Central memory CD8-positive, alpha-beta T cell (primary cell): ENCODE results near the gene R3HDM4.

Source experiments
- ATAC-seq: fragments of 150-1000 bp; cut with Tn5 transposase; replicated peaks from 2 replicates; pipeline ENCODE4 v1.10.0; 2022; ENCODE audit warnings: mild to moderate bottlenecking, moderate FRiP score, moderate number of reproducible peaks; ENCODE audit not compliant: poor library complexity, severe bottlenecking; ENCODE audit errors: extremely low read depth
- DNase-seq, 2 donors: peaks; one replicate each; pipeline ENCODE4 v3.0.0; 2021; ENCODE audit warnings: low spot score in 2 of 2
- H3K27ac Mint-ChIP-seq: one replicate; pipeline ENCODE4 v1.8.0; 2022; ENCODE audit warnings: low read depth, mild to moderate bottlenecking, moderate library complexity, mixed read lengths
- H3K27me3 Mint-ChIP-seq: one replicate; pipeline ENCODE4 v1.8.0; 2022; ENCODE audit warnings: mixed read lengths
- H3K36me3 Mint-ChIP-seq: one replicate; pipeline ENCODE4 v1.8.0; 2022; ENCODE audit warnings: mild to moderate bottlenecking, moderate library complexity, mixed read lengths; ENCODE audit not compliant: insufficient read depth
- H3K4me1 Mint-ChIP-seq: one replicate; pipeline ENCODE4 v1.8.0; 2022; ENCODE audit warnings: mixed read lengths
- H3K4me3 Mint-ChIP-seq: one replicate; pipeline ENCODE4 v1.8.0; 2022; ENCODE audit warnings: mild to moderate bottlenecking, moderate library complexity, mixed read lengths
- H3K9me3 Mint-ChIP-seq: one replicate; pipeline ENCODE4 v1.8.0; 2022; ENCODE audit warnings: mixed read lengths

R3HDM4 gene

DNA sequence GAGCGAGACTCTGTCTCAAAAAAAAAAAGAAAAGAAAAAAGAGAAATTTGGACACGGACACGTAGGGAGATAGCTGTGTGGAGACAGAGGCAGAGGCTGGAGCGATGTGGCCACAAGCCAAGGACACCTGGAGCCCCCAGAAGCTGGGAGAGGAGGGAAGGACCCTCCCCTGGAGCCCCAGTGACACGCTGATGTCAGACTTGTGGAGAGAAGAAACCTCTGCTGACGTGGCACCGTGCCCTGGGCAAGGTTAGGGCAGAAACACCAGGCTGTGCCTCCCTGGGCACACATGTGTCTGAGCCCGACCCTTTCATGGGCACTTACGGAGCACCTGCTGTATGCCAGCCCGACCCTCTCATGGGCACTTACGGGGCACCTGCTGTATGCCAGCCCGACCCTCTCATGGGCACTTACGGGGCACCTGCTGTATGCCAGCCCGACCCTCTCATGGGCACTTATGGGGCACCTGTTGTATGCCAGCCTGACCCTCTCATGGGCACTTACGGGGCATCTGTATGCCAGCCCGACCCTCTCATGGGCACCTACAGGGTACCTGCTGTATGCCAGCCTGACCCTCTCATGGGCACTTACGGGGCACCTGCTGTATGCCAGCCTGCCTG, 30.6 kb upstream of the R3HDM4 start:
- H3K4me3 Mint-ChIP-seq, result no peak overlapping the region
- peaks cover 11% of the 10 kb centered on the region for H3K36me3 Mint-ChIP-seq
- H3K4me1 Mint-ChIP-seq, result peaks cover 20% of the 10 kb centered on the region
- no peaks in the 10 kb centered on the region for H3K27me3 Mint-ChIP-seq
- no peaks in the 10 kb centered on the region for H3K9me3 Mint-ChIP-seq
- ATAC-seq (no peak), DNase-seq (no peak)
- H3K27ac Mint-ChIP-seq, result no peak overlapping the region

DNA sequence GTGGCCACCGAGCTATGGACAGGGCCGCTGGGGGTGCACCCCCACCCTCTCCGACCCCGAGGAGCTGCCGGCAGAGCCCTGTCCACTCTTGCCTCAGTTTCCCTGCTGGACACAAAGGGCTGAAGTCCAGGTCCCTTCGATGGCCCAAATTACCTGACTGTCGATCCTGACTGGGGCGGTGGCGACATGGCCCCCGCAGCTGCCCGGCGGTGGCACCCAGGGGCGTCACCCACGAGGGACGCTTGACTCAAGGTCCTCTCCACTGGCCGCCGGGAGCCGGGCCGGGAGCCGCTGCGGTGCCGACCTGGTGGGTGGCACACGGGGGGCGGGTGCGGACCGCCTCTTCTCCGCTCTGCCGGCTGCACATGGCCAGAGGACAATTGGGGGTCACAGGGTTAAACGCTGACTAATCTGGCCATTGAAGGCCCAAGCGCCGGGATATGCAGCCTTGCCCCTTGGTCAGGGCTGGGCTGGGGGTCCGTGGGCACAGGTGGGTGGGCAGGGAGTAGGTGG, 29.2 kb upstream of the R3HDM4 start:
- Mint-ChIP-seq H3K27ac (no peak overlapping the region), H3K4me1 (peaks cover 24% of the 10 kb centered on the region), H3K4me3 (no peak overlapping the region), H3K27me3 (no peaks in the 10 kb centered on the region), H3K9me3 (no peaks in the 10 kb centered on the region), H3K36me3 (peaks cover 12% of the 10 kb centered on the region)
- DNase-seq (no peak), ATAC-seq (no peak)

DNA sequence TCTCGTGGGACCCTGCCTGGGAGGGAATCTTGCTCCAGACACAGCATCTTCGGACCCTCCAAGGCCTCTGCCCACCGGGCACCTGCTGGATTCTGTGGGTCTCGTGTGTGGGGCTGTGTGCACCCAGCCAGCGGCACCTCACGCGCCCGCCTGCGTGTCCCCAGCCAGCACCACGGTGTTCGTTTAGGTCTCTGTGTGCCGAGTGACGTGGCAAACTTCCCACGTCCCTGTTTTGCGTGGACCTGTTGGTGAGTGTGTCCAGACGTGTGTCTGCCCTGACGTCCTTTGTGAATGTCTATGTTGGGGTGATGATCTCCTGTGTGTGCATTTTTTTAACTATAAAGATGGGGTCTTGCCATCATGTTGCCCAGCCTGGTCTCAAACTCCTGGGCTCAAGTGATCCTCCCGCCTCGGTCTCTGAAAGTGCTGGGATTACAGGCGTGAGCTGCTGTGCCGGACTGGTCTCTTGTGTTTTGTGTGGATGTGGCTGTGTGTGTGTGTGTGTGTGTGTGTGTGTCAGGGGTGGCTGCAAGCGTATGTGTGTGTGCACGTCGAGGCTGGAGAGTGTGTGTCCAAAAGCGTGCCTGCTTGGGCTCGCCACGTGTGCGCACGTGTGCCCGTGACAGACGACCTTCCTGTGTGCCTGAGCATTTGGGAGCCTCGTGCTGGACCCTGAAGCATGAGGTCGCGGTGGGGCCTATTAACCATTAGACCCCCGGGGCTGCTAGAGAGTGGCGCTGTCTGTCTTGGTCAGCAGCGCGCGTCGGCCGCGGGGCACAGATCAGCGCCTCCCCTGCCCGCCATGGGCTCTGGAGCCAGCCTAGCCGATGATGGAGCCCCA, 28.5 kb upstream of the R3HDM4 start:
- DNase-seq (no peak), ATAC-seq (no peak)
- H3K27ac Mint-ChIP-seq, result no peak overlapping the region
- H3K4me3 Mint-ChIP-seq, result peak overlapping the region; percentile 75
- no peaks in the 10 kb centered on the region for H3K9me3 Mint-ChIP-seq
- H3K27me3 Mint-ChIP-seq, result no peaks in the 10 kb centered on the region
- H3K36me3 Mint-ChIP-seq, result peaks cover 12% of the 10 kb centered on the region
- peaks cover 24% of the 10 kb centered on the region for H3K4me1 Mint-ChIP-seq

DNA sequence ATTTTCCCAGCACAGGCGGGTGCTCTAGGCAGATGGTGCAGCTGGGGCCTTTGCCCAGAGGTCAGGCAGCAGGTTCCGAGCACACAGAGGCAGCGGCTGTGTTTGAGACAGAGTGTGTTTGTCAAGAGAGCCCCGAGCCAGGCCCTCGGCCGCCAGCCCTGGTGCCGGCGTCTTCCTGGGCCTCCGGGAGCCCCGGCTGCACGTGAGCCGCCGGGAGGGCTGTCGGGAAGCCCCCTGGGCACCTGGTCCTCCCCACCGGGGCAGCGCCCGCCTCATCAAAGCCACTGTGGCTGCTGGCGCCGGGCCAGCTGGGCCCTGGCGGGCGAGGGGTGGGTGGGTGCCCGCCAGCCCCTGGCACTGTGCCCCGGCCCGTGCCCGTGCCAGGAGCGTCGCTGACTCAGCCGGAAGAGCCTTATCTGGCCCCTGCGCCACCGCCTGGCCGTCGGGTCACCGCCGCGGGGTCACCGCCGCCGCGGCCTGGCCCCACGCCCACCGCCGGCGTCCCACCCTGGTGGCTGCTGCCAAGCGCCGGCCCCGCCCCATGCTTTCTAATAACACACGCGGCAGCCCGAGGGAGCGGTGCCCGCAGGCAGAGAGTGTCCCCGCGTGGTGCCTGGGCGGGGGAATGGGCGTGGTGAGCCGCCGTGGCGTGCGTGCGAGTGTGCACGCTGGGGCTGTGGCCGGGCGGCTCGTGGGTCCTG, 27.7 kb upstream of the R3HDM4 start:
- Mint-ChIP-seq H3K27ac (peak overlapping the region; percentile 92), H3K36me3 (peaks cover 12% of the 10 kb centered on the region), H3K4me1 (peaks cover 24% of the 10 kb centered on the region), H3K4me3 (peak overlapping the region; percentile 76), H3K27me3 (no peaks in the 10 kb centered on the region), H3K9me3 (no peaks in the 10 kb centered on the region)
- peak; percentile 60 to 75 for DNase-seq
- ATAC-seq, result peak; percentile 76

DNA sequence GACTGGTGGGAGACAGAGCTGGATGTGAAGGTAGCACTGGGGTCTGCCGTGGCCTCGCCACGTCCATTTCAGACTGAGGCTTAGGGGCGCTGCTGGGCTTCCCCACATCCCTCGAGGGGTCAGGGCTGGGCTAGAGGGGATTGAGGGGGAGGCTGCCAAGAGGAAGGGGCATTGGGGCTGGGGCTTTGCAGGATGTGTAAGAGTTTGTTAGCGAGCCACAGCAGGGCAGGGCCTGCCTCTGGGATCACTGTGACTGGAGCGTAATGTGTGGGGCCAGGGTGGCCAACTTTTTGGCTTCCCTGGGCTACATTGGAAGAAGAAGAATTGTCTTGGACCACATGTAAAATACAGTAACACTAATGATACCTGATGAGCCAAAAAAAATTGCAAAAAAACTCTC, 26.9 kb upstream of the R3HDM4 start:
- peaks cover 24% of the 10 kb centered on the region for H3K4me1 Mint-ChIP-seq
- no peak for ATAC-seq
- DNase-seq, result no peak
- H3K9me3 Mint-ChIP-seq, result no peaks in the 10 kb centered on the region
- peak overlapping the region; percentile 92 for H3K27ac Mint-ChIP-seq
- peaks cover 12% of the 10 kb centered on the region for H3K36me3 Mint-ChIP-seq
- peak overlapping the region; percentile 76 for H3K4me3 Mint-ChIP-seq
- no peaks in the 10 kb centered on the region for H3K27me3 Mint-ChIP-seq

DNA sequence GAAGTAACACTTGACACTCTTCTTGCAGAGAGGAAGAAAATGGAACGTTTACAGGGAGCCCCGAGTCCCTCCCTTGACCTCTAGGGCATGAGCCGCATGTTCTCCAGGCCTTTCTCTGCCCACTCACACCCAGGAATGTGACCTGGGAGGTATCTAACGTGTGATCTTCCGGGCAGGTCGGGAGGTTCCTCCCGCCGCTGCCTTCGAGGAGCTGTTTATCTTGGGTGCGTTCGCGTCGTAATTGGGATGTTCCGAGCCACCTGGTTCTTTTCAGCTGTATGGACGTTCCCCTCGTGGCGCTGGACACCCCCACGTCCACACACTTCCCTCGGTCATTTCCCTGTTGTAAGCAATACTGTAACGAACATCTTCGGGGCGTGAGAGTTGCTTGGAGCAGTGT, 26.4 kb upstream of the R3HDM4 start:
- peaks cover 12% of the 10 kb centered on the region for H3K36me3 Mint-ChIP-seq
- no peaks in the 10 kb centered on the region for H3K9me3 Mint-ChIP-seq
- peak overlapping the region; percentile 76 for H3K4me3 Mint-ChIP-seq
- no peak for ATAC-seq
- H3K27ac Mint-ChIP-seq, result no peak overlapping the region
- no peaks in the 10 kb centered on the region for H3K27me3 Mint-ChIP-seq
- no peak for DNase-seq
- H3K4me1 Mint-ChIP-seq, result peaks cover 24% of the 10 kb centered on the region

DNA sequence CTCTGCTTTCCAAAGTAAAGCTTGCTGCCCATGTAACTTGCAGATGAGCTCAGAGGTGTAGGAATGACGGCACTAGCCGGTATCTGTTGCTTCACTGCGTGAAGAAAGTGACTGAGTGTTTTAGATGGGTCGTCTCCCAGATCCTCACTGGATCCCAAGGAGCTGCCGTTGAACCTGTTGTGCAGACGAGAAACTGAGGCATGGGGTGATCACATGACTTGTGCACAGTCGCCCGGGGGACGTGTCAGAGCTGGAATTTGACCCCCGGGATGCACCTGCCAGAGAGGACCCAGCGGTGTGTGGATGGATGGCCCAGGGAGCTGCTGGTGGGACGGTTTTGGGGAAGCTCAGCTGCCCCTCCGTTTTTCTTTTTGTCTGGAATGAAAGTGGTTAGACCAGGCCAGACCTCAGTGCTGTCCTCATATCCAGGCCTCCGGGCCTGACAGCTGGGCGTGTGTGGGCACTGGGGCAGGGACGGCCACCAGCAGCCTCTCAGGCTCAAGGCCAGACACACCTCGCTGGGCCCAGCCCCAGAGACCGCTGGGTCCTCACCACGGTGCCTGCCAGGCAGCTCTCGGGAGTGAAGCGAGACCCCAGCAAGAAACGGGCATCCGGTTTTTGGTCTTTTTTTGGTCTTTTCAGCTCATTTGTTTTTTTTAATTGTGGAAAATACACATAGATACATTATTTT, 25.4 kb upstream of the R3HDM4 start:
- peaks cover 8% of the 10 kb centered on the region for H3K36me3 Mint-ChIP-seq
- no peaks in the 10 kb centered on the region for H3K9me3 Mint-ChIP-seq
- H3K27me3 Mint-ChIP-seq, result no peaks in the 10 kb centered on the region
- H3K4me3 Mint-ChIP-seq, result no peak overlapping the region
- H3K4me1 Mint-ChIP-seq, result peaks cover 24% of the 10 kb centered on the region
- DNase-seq, result no peak
- no peak for ATAC-seq
- no peak overlapping the region for H3K27ac Mint-ChIP-seq

DNA sequence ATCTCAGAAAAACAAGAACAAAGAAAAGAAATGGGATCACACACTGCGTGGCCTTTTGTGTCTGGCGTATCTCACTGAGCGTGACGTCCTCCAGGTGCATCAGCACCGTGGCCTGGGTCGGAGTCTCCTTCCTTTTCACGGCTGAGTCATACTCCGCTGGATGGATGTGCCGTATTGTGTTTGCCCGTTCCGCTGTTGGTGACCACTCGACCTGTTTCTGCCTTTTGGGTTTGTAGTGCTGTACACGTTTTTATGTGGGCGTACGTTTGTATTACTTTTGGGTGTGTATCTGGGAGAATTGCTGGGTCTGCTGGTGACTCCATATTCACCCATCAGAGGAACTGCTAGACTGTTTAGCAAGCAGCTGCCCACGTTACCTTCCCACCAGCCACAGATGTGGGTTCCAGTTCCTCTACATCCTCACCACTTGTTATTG, 24.3 kb upstream of the R3HDM4 start:
- Mint-ChIP-seq H3K27me3 (no peaks in the 10 kb centered on the region), H3K27ac (peak overlapping the region; percentile 29), H3K36me3 (peaks cover 4% of the 10 kb centered on the region), H3K4me3 (no peak overlapping the region), H3K9me3 (no peaks in the 10 kb centered on the region), H3K4me1 (peaks cover 31% of the 10 kb centered on the region)
- DNase-seq, result peak in 1 of 2 donors; percentile 39
- ATAC-seq, result peak; percentile 35

DNA sequence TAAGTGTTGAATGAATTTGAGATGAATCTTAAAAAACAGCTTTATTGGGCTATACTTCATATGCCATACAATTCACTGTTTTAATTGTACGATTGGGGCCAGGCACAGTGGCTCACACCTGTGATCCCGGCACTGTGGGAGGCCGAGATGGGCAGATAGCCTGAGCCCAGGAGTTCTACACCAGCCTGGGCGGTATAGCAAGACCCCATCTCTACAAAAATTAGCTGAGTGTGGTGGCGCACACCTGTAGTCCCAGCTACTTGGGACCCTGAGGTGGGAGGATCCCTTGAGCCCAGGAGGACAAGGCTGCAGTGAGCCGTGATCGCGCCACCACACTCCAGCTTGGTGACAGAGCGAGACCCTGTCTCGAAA, 23.1 kb upstream of the R3HDM4 start:
- ATAC-seq (no peak), DNase-seq (no peak)
- H3K36me3 Mint-ChIP-seq, result peaks cover 4% of the 10 kb centered on the region
- H3K27me3 Mint-ChIP-seq, result no peaks in the 10 kb centered on the region
- no peak overlapping the region for H3K4me3 Mint-ChIP-seq
- H3K4me1 Mint-ChIP-seq, result peaks cover 28% of the 10 kb centered on the region
- no peak overlapping the region for H3K27ac Mint-ChIP-seq
- no peaks in the 10 kb centered on the region for H3K9me3 Mint-ChIP-seq

DNA sequence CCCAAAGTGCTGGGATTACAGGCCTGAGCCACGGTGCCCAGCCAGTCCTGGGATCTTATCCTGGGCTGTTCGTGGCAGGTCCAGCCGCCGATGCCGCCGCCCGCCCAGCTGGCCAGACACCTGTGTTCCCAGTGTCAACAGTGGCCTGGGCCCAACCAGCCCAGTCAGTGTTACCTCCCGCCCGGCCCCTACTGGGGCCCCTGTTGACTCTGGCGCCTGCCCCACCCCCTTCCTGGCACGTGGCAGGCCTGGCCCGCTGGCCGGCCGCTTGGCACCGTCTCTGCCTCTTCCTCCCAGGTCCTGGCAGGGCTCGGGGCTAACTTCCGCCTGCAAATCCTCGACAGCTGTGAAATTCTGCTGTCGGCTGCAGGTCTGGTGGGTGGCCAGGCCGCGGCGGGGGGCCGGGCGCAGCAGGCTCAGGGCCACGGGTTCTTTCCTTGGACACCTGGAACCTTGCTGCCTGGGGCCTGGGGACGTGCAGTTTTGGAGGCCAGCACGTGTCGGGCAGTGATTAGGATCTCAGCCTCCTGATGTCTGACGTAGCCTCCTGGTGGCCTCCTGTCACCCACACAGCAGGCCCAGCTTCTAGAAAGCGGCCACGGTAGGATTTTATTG, 22.0 kb upstream of the R3HDM4 start:
- DNase-seq (no peak), ATAC-seq (no peak)
- H3K36me3 Mint-ChIP-seq, result peaks cover 5% of the 10 kb centered on the region
- peaks cover 20% of the 10 kb centered on the region for H3K4me1 Mint-ChIP-seq
- no peak overlapping the region for H3K4me3 Mint-ChIP-seq
- H3K27ac Mint-ChIP-seq, result no peak overlapping the region
- H3K9me3 Mint-ChIP-seq, result no peaks in the 10 kb centered on the region
- H3K27me3 Mint-ChIP-seq, result no peaks in the 10 kb centered on the region

DNA sequence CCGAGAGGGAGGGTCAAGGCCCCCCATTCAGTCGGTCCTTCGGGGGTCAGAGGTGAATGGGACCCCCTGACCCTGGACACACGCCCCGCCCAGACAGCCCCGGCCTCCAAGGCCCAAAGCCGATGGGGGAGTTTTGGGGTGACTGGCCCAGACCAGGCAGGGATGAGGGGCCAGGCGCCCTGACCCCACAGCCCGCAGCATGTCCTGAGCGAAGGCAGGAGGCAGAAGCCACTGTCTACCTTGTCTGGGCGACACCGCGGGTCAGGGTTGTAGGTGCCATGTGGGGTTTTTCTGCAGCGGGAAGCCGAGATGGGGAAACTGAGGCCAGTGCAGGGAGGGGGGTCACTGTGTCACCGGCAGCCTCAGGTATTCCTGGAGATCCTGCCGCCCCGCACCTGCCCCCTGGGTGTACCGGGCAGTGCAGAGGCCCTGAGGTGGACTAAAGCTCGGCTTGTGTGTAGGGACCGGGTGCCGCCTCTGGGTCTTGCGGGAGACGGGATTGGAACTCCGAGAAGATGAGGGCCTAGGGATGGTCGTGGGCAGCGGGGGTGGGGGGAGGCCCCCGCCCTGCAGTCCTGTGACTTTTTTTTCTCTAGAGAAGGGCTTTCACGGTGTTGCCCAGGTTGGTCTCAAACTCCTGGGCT, 21.3 kb upstream of the R3HDM4 start:
- Mint-ChIP-seq H3K27me3 (no peaks in the 10 kb centered on the region), H3K27ac (no peak overlapping the region), H3K9me3 (no peaks in the 10 kb centered on the region), H3K4me3 (no peak overlapping the region), H3K4me1 (peaks cover 14% of the 10 kb centered on the region), H3K36me3 (peaks cover 4% of the 10 kb centered on the region)
- DNase-seq, result no peak
- no peak for ATAC-seq

DNA sequence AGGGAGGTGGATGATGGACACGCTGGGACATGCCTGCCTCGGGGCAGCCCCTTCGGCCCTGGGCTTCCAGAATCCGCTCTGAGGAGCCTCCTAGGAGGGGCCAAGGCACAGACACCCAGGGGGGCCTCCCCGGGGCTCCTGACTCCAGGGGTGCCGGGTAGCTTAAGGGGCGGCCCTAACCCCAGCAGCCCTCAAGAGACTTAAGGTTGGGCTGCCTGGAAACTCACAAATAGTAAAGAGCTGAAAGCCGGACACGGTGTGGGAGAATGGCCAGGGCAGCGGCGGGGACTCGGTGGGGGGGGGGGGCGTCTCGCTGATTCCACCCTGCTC, 20.5 kb upstream of the R3HDM4 start:
- Mint-ChIP-seq H3K4me1 (peaks cover 14% of the 10 kb centered on the region), H3K36me3 (peaks cover 4% of the 10 kb centered on the region), H3K9me3 (no peaks in the 10 kb centered on the region), H3K4me3 (peak overlapping the region; percentile 63), H3K27me3 (no peaks in the 10 kb centered on the region), H3K27ac (no peak overlapping the region)
- DNase-seq, result no peak
- no peak for ATAC-seq
